AG10803 (cell line): ENCODE results near the gene CXCL17.

ENCODE experiments used
- DNase-seq: peaks from one replicate; pipeline ENCODE4 v3.0.0; 2010; ENCODE audit warnings: low read depth
- H3K4me3 ChIP-seq: 2 replicates; pipeline ENCODE4 v1.5.1; 2011; ENCODE audit warnings: mild to moderate bottlenecking, low read length, control low read depth
- TF ChIP-seq, protein P1 (sequence below): conservative IDR thresholded peaks from 2 replicates; pipeline ENCODE4 v1.5.1; 2011; ENCODE audit warnings: mild to moderate bottlenecking, low read length, control low read depth, inconsistent platforms

The CXCL17 gene

DNA sequence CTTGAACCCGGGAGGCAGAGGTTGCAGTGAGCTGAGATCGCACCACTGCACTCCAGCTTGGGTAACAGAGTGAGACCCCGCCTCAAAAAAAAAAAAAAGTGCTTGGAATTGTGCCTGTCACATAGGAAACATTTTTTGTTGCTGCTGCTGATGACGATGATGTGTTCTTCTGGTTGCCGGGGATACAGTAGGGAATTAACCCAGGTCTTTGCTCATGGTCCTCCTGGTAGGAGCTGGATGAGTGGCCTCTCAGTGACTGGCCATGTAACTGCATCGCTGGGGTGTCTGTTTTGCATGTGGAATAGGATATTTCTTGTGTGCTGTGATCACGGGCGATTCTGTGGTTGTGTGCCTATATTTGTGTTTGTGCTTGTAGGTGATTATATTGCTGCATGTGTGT is 48.0 kb downstream of the CXCL17 start:
- DNase-seq, result no peak
- TF ChIP-seq, protein P1, sequence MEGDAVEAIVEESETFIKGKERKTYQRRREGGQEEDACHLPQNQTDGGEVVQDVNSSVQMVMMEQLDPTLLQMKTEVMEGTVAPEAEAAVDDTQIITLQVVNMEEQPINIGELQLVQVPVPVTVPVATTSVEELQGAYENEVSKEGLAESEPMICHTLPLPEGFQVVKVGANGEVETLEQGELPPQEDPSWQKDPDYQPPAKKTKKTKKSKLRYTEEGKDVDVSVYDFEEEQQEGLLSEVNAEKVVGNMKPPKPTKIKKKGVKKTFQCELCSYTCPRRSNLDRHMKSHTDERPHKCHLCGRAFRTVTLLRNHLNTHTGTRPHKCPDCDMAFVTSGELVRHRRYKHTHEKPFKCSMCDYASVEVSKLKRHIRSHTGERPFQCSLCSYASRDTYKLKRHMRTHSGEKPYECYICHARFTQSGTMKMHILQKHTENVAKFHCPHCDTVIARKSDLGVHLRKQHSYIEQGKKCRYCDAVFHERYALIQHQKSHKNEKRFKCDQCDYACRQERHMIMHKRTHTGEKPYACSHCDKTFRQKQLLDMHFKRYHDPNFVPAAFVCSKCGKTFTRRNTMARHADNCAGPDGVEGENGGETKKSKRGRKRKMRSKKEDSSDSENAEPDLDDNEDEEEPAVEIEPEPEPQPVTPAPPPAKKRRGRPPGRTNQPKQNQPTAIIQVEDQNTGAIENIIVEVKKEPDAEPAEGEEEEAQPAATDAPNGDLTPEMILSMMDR, result no peak

GRCh38 chr19:42392165-42392564 is 50.6 kb downstream of the CXCL17 start:
- TF ChIP-seq, protein P1, result no peak
- DNase-seq, result no peak
- H3K4me3 ChIP-seq, result no peak overlapping the region

More for the DNA sequence above, 48.0 kb downstream of the CXCL17 start:
- no peak overlapping the region for H3K4me3 ChIP-seq

DNA sequence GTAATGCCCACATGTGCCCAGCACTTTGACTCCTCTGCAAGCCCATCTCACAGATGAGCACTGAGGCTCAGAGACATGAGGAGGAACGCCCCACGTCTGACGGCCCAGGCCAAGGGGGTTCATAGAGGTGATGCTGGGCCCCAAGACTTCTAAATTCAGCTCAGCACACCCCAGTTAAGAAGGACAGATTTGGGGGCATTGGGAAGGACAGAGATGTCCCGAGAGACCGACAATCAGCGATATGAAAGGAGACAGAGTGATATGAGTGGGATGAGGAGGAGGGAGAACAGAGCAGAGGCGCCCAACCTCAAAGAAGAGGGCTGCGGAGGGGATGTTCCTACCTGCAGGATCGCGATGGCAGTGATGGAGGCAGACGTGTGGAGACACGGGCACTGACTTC is 52.8 kb downstream of the CXCL17 start, which contains the start of gene CNFN:
Gene CNFN, minus strand, starts transcription at position 399 of the 400 bp plus-strand sequence. CDS start 1,260 bp downstream, outside the sequence.
- no peak within 1 kb of the TSS for H3K4me3 ChIP-seq
- TF ChIP-seq, protein P1, result no peak
- no peak for DNase-seq

GRCh38 chr19:42388851-42389489 is 53.8 kb downstream of the CXCL17 start:
- TF ChIP-seq, protein P1, result no peak
- no peak for DNase-seq
- H3K4me3 ChIP-seq, result no peak overlapping the region

DNA sequence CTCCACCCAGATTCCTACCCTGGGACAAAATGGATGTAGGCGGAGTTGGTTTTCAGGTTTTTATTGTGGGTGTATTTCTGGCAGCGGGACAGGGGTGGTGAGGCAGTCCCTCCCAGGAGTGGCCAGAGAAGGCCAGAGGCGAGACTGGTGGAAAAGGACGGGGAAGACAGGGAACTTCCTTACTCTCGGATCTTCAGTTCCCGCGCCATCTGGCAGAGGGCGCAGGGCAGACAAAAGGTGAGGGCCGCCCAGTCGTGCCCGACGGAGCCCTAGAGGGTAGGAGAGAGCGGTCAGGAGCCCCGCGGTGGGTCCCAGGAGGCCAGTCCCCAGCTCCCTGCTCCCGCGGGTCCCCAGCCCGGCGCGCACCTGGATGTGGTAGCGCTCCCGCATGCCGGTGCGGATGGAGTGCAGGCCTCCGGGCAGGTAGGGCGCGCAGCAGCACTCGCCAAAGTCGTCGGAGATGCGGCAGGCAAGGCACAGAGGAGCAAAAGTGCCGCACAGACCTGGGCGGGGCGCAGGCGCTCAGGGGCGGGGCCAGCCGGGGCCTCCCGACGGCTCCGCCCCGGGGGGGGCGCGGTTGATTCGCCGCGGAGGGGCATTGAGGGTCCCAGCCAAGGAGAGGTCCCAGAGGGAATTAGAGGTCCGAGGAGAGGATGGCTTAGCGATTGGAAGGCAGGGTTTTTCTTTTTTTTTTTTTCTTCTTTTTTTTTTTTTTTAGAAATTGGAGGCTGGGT is 55.6 kb downstream of the CXCL17 start:
- peak; percentile 40 for DNase-seq
- peak overlapping the region; percentile 47 for H3K4me3 ChIP-seq
- TF ChIP-seq, protein P1, result peak; percentile 47

DNA sequence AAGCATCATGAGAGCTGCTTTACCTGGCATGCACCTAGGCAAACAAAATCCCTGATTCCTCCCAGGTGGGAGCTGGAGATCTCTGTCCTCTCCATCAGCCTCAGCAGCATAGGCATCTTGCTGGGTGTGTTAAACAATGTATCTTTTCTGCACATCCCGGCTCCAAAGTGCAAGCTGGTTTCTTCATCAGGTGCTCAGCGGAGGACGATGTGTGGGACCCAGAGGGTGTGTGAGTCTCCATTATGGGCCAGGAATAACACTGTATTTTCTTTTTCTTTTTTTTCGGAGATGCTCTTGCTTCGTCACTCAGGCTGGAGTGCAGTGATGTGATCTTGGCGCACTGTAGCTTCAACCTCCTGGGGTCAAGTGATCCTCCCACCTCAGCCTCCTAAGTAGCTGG is 62.6 kb downstream of the CXCL17 start:
- no peak overlapping the region for H3K4me3 ChIP-seq
- no peak for DNase-seq
- TF ChIP-seq, protein P1, result no peak
